Measurements from ENCODE around the gene SLC12A8.

GRCh38 chr3:125161607-125162219 lies 50.8 kb downstream of the SLC12A8 start:
- TF ChIP-seq SP1 (IDR thresholded peaks at IDR 0.05; ENCODE audit: low read depth, low read length) (no peak), SRF (IDR thresholded peaks at IDR 0.05; ENCODE audit: low read depth in 2 of 2, low read length in 2 of 2) (no peak)
